ENCODE results near the gene ZBTB37.
"Not testable (repeated sequence)": the region's sequence is repeated elsewhere in the genome, so short reads cannot be mapped to it uniquely, and the experiment has no call there.

ZBTB37 gene, protein sequence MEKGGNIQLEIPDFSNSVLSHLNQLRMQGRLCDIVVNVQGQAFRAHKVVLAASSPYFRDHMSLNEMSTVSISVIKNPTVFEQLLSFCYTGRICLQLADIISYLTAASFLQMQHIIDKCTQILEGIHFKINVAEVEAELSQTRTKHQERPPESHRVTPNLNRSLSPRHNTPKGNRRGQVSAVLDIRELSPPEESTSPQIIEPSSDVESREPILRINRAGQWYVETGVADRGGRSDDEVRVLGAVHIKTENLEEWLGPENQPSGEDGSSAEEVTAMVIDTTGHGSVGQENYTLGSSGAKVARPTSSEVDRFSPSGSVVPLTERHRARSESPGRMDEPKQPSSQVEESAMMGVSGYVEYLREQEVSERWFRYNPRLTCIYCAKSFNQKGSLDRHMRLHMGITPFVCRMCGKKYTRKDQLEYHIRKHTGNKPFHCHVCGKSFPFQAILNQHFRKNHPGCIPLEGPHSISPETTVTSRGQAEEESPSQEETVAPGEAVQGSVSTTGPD

DNA sequence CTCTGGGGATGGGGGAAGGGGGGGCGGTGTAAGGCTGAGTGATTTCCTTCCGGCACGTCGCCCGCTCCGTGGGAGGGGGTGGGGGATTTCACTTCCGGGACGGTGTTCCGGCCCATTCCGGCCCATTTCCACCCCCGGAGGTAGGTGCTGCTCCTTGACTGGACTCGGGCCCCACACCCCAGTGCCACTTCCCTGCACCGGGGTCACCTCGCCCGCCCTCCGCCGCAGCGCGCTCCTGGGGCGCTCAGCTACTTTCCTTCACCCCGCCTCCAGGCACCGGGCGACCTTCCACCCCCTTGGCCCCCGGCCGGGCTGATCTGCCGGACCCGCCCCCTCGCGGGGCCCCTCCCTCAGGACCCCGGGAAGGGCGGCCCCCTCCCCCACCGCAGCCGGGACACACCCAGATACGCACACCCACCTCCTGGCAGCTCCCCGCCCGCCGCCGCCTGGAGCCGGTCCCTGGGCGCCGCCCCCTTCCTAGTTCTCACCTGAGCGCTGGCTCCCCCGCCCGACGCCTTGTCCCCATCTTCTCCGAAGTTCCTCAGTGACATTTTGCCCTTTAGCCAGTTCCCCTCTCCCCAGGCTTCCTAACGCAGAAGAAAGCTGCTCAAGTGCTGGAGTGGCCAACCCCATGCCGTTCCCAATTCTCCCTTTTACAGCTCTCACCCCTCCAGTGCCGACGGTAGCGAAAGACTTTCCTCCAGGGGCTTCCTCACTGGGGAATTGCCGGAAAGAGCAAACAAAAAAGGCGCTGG lies at the start of gene ZBTB37:
ZBTB37 (plus strand) TSS at position 115 of the 755 bp plus-strand sequence. CDS start 1,846 bp downstream, outside the sequence.
- DNase-seq: peak; percentile 93

DNA sequence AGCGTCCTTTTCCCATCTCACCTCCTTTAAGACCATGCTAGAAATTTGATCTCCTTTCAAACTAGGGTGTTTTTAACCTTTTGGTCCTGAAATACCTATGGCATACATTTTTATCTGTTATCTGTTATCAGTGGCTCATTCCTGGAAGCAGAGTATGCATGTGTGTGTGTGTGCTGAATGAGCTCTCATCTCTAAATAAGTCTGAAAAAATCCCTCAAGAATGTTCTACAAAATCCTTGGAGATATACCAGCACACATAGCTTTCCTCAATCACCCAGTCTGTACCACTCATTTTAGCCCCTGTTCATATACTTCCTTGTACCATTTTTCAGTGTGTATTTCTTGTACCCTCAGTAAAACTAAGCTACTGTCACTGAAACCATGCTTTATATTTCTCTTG lies 49.7 kb upstream of the ZBTB37 start:
- DNase-seq: no peak

DNA sequence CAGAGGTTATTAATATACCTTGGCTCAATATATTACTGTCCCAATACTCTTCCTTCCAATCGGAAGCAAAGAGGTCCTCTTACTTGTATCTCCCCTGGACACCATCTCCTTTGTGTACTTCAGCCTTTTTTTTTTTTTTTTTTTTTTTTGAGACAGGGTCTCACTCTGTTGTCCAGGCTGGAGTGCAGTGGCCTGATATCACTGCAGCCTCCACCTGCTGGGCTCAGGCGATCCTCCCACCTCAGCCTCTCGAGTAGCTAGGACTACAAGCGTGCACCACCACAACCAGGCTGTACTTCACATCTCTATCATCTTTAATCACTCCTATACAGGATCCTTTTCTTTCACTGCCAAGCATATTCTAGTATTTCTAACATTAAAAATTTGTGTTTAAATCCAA lies 46.5 kb upstream of the ZBTB37 start:
- DNase-seq: no peak

- DNase-seq: no peak
Measured at GRCh38 chr1:173823781-173824314, 44.3 kb upstream of the ZBTB37 start.

DNA sequence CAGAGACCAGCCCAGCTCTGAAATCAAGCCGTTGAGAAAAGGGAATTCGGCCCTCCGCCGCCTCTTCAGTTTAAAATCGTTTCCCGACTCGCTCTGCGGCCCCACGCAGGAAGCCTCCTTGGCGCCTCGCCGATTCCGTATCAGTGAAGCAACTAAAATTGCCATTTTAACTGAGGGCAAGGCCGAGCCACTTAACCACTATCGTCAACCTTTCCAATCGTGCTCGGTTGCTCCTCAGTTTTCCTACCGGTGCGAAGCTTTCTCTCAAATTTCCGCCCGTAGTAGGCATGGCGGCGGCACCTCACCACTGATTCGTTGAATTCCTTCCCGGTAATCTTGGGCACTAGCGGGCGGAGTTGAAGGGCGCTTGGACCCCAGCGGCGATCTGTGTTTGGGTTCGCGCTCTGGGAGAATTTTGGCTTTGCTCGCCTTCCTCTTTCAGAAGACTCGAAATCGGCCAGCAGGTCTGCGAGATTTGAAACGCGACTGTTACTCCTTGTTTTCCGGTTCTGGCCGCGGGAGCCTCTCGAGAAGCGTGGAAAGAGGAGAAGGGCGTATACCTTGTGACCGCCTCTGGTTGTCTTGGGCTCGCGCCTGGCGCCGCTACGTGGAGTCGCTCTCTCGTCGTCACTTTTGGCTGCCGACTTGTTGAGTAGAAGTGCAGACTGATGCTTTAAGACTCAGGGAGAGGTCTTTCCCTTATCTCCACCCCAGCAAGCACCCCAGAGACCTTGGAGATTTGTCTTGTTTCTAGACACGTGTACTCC lies 43.7 kb upstream of the ZBTB37 start, which contains the start of the genes CENPL and DARS2:
CENPL (minus strand) TSS at position 569 of the 767 bp plus-strand sequence. CDS start 13,584 bp downstream, outside the sequence.
DARS2 (plus strand) TSS at position 359 of the 767 bp plus-strand sequence. CDS start 557 bp downstream, outside the sequence.
- DNase-seq: peak; percentile 81

DNA sequence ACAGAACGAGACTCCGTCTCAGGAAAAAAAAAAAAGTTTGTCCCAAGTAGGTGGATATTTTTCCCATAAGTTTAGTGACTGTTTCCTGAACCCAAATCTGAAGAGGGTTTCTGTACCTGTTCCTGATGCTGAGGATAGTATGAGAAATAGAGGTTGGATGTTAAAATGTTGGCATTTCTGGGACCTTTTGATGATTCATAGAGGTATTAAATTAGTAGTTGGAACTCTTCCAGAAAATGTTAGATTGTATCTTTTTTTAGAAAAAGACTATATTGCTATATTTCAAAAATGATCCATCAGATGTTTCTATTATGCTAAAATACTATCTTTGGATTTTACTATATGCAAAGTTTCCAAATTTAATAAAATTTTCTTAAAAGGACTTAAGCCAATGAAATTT lies 40.6 kb upstream of the ZBTB37 start:
- no peak for DNase-seq

GRCh38 chr1:173832748-173833147 lies 35.4 kb upstream of the ZBTB37 start:
- DNase-seq: no peak

DNA sequence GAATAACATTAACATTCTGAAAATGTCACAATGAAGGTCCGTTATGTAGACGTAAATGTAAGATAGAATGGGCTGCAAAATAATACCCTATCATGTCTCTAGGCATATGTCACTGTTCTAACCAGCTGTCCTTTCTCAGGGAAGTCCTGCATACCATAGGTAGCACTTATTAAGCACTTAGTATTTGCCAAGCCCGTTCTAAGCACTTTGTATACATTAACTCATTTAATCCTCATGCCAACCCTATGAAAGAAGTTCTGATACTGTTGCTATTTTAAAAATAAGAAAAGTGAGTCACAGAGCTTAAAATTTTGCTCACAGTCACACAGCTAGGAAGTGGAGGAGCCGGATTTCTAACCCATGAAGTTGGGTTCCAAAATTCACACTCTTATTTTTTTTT lies 16.1 kb upstream of the ZBTB37 start:
- DNase-seq: no peak

GRCh38 chr1:173853074-173853473 lies 15.1 kb upstream of the ZBTB37 start:
- no peak for DNase-seq

GRCh38 chr1:173856014-173856413 lies 12.2 kb upstream of the ZBTB37 start:
- no peak for DNase-seq

DNA sequence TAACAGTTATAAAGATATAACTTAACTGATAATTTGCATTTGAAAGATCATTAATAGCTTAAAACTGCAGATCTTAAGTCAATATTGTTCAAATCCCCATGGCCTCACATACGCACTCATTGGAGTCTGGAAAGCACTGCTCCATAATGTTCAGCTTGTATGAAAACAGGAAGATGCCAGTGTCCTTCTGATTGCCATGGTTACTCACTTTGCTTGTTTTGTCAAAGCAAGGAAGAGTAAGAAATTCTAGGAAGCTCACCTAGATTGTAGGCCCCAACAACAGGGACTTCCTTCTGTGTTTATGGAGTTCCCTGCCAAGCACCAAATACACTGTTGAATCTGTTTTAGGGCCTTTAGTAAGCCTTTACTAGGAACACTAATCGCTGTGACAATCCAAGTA lies 11.3 kb upstream of the ZBTB37 start:
- DNase-seq: no peak

- no peak for DNase-seq
Measured at GRCh38 chr1:173857363-173857917, 10.7 kb upstream of the ZBTB37 start.

GRCh38 chr1:173859547-173859946 lies 8.6 kb upstream of the ZBTB37 start:
- not testable (repeated sequence) for DNase-seq

DNA sequence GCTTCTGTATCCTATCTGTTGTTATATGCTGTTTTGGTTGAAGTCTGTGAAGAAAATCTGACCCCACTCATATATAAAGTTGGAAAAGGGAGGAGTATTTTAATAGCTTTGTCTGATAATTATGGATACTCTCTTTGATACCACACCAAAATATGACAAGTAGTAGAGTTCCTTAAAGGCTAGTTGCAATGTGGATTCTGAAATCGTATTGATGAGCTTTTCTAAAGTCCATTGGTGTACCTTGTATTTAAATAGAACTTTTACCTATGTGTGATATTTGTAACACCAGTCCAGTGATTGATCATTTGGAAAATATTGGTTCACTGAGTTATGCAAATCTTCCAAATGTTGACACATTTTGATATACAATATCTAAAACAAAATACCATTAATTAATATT lies 8.1 kb upstream of the ZBTB37 start:
- DNase-seq: no peak

GRCh38 chr1:173861731-173862145 lies 6.4 kb upstream of the ZBTB37 start:
- DNase-seq: peak; percentile 27

GRCh38 chr1:173862146-173862768 lies 5.9 kb upstream of the ZBTB37 start:
- DNase-seq: peak; percentile 34

- no peak for DNase-seq
Measured at GRCh38 chr1:173862769-173863223, 5.4 kb upstream of the ZBTB37 start.

- no peak for DNase-seq
Measured at GRCh38 chr1:173863224-173864161, 4.7 kb upstream of the ZBTB37 start.

GRCh38 chr1:173864179-173864867 lies 3.9 kb upstream of the ZBTB37 start:
- no peak for DNase-seq

Data from stimulated activated CD4-positive, alpha-beta T cell treated with anti-CD3 and anti-CD28 coated beads, Interleukin-4, amount 100 ng/mL, for 1 hour (primary cell).